ENCODE data around the gene PRKN.

The PRKN gene

DNA sequence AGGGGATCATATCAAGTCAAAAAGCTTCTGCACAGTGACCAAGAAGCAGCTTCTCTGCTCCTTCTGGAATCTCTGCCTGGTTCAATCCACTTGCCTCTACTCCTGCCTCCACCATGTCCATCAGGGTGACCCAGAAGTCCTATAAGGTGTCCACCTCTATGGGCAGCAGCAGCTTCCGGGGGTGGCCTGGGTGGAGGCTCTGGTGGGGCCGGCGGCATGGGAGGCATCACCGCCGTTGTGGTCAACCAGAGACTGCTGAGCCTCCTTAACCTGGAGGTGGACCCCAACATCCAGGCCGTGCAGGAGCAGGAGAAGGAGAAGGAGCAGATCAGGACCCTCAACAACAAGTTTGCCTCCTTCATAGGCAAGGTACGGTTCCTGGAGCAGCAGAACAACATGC lies 159.3 kb downstream of the PRKN start (continued):
- TF ChIP-seq TOX (CRISPR knock-in tag; IDR thresholded peaks at IDR 0.05; ENCODE audit: borderline replicate concordance) (no peak), TCF4 (CRISPR knock-in tag; IDR thresholded peaks at IDR 0.05; ENCODE audit: borderline replicate concordance) (no peak), ESRRG (CRISPR knock-in tag; IDR thresholded peaks at IDR 0.05) (no peak), ZFP30 (CRISPR knock-in tag; IDR thresholded peaks at IDR 0.05) (no peak), RARB (CRISPR knock-in tag; IDR thresholded peaks at IDR 0.05) (no peak), CSDC2 (CRISPR knock-in tag; IDR thresholded peaks at IDR 0.05) (no peak)

DNA sequence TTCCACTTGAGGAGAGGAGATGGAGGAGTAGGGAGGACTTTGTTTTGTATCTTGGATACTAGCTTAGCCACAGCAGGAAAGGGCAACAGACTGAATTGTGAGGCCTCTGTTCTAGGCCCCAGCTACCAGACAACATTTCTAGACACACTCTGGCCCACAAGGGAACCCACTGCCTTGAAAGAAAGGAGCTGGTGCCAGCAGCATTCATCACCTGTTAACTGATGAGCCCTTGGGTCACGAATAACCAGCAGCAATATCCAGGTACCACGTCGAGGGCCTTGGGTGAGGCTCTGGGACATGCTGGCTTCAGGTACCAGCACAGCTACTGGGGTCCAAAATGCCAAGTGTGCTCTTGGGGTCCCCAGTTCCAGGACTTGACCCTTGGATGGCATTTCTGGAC lies 165.5 kb downstream of the PRKN start:
- no peak for ATAC-seq
- TF ChIP-seq GLIS3 (CRISPR knock-in tag; IDR thresholded peaks at IDR 0.05) (no peak), ZNF565 (CRISPR knock-in tag; conservative IDR thresholded peaks at IDR 0.05; ENCODE audit: low read depth) (no peak), PPARA (CRISPR knock-in tag; IDR thresholded peaks at IDR 0.05; ENCODE audit: borderline replicate concordance) (no peak), ZNF8 (CRISPR knock-in tag; IDR thresholded peaks at IDR 0.05) (no peak), ISL1 (CRISPR knock-in tag; IDR thresholded peaks at IDR 0.05) (no peak), CSDC2 (CRISPR knock-in tag; IDR thresholded peaks at IDR 0.05) (no peak), ARNTL (CRISPR knock-in tag; IDR thresholded peaks at IDR 0.05; ENCODE audit: borderline replicate concordance, low read depth) (no peak), TOX (CRISPR knock-in tag; IDR thresholded peaks at IDR 0.05; ENCODE audit: borderline replicate concordance) (no peak)
- TF ChIP-seq, protein P1, sequence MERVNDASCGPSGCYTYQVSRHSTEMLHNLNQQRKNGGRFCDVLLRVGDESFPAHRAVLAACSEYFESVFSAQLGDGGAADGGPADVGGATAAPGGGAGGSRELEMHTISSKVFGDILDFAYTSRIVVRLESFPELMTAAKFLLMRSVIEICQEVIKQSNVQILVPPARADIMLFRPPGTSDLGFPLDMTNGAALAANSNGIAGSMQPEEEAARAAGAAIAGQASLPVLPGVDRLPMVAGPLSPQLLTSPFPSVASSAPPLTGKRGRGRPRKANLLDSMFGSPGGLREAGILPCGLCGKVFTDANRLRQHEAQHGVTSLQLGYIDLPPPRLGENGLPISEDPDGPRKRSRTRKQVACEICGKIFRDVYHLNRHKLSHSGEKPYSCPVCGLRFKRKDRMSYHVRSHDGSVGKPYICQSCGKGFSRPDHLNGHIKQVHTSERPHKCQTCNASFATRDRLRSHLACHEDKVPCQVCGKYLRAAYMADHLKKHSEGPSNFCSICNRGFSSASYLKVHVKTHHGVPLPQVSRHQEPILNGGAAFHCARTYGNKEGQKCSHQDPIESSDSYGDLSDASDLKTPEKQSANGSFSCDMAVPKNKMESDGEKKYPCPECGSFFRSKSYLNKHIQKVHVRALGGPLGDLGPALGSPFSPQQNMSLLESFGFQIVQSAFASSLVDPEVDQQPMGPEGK (CRISPR knock-in tag; IDR thresholded peaks at IDR 0.05; ENCODE audit: borderline replicate concordance) = no peak

GRCh38 chr6:162560891-162561290 lies 166.7 kb downstream of the PRKN start:
- no peak for ATAC-seq
- TF ChIP-seq ISL1 (CRISPR knock-in tag; IDR thresholded peaks at IDR 0.05) (no peak), CREB5 (CRISPR knock-in tag; IDR thresholded peaks at IDR 0.05; ENCODE audit: low read depth) (no peak), TCF4 (CRISPR knock-in tag; IDR thresholded peaks at IDR 0.05; ENCODE audit: borderline replicate concordance) (no peak), CSDC2 (CRISPR knock-in tag; IDR thresholded peaks at IDR 0.05) (no peak), PPARA (CRISPR knock-in tag; IDR thresholded peaks at IDR 0.05; ENCODE audit: borderline replicate concordance) (no peak), ZNF70 (CRISPR knock-in tag; IDR thresholded peaks at IDR 0.05) (no peak)

DNA sequence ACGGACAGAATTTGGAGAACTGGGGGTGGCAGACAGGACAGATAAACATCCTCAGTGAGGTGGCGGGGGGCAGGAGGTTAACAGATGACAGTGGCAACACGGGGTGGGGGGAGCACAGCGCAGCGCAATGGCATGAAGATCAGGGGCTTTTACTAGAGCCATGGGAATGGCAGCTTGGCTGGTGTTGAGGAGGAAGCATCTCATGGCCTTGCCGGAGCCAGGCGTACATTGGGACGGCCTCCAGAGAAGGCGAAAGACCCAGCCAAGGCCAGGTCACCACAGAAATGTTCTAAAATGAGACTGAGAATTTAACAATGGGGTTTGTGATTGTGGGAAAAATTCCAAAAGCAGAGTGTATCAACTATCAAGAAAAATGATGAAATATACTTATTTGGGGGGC lies 173.0 kb downstream of the PRKN start:
- no peak for ATAC-seq
- TF ChIP-seq SNAI2 (CRISPR knock-in tag; IDR thresholded peaks at IDR 0.05) (no peak), ZFP3 (CRISPR knock-in tag; IDR thresholded peaks at IDR 0.05) (no peak), ZFP30 (CRISPR knock-in tag; IDR thresholded peaks at IDR 0.05) (no peak), OSR1 (CRISPR knock-in tag; IDR thresholded peaks at IDR 0.05) (no peak), GLIS3 (CRISPR knock-in tag; IDR thresholded peaks at IDR 0.05) (no peak), CSDC2 (CRISPR knock-in tag; IDR thresholded peaks at IDR 0.05) (no peak), CSRNP3 (CRISPR knock-in tag; IDR thresholded peaks at IDR 0.05) (no peak), ESRRG (CRISPR knock-in tag; IDR thresholded peaks at IDR 0.05) (no peak)
- TF ChIP-seq, protein P2, sequence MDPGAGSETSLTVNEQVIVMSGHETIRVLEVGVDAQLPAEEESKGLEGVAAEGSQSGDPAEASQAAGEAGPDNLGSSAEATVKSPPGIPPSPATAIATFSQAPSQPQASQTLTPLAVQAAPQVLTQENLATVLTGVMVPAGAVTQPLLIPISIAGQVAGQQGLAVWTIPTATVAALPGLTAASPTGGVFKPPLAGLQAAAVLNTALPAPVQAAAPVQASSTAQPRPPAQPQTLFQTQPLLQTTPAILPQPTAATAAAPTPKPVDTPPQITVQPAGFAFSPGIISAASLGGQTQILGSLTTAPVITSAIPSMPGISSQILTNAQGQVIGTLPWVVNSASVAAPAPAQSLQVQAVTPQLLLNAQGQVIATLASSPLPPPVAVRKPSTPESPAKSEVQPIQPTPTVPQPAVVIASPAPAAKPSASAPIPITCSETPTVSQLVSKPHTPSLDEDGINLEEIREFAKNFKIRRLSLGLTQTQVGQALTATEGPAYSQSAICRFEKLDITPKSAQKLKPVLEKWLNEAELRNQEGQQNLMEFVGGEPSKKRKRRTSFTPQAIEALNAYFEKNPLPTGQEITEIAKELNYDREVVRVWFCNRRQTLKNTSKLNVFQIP (CRISPR knock-in tag; IDR thresholded peaks at IDR 0.05; ENCODE audit: borderline replicate concordance, low read depth) = no peak

DNA sequence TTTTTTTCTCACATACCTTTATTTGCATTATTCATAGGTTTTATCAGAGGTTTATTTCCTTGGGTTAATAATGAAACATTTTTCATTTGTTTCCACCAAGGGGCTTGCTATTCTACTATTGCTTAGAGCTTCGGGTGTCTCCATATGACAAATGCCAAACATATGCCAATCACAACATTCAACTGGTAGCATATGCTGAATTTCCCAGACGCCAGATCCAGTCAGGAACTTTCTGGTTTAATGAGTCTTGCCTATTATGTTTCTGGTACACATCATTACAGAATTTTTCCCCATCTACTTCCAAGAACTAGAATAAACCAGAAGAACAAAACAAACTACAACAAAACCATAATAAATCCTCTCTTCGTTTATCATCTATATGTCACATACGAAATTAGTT lies 180.7 kb downstream of the PRKN start:
- no peak for ATAC-seq

More for the DNA sequence above, 180.7 kb downstream of the PRKN start:
- TF ChIP-seq RARB (CRISPR knock-in tag; IDR thresholded peaks at IDR 0.05) = no peak
- TF ChIP-seq BACH2 (CRISPR knock-in tag; IDR thresholded peaks at IDR 0.05; ENCODE audit: borderline replicate concordance) = no peak
- TF ChIP-seq ISL1 (CRISPR knock-in tag; IDR thresholded peaks at IDR 0.05) = no peak
- TF ChIP-seq CREB5 (CRISPR knock-in tag; IDR thresholded peaks at IDR 0.05; ENCODE audit: low read depth) = no peak
- TF ChIP-seq ZNF565 (CRISPR knock-in tag; conservative IDR thresholded peaks at IDR 0.05; ENCODE audit: low read depth) = no peak

Data from SK-N-SH treated with all-trans-retinoic acid at 6 μM for 48 hours (cell line).